H9 (cell line): ENCODE results near the gene OAS3. TPM values are rescaled to one million over a fixed set of nuclear protein-coding genes. Genes with fewer than 3 reads are reported as not detected.

Experiments
- DNase-seq: peaks from one replicate; pipeline ENCODE4 v3.0.0-alpha.2; 2017
- H2AFZ ChIP-seq: one replicate; pipeline ENCODE4 v1.6.1; 2013; ENCODE audit warnings: mild to moderate bottlenecking, low read length, control low read depth, moderate library complexity
- H2AK5ac ChIP-seq: 2 replicates; pipeline ENCODE4 v1.6.1; 2013; ENCODE audit warnings: low read length, control low read depth, mixed read lengths; ENCODE audit not compliant: insufficient read length
- H2BK120ac ChIP-seq: one replicate; pipeline ENCODE4 v1.6.1; 2013; ENCODE audit warnings: low read depth, mild to moderate bottlenecking, low read length, control low read depth, inconsistent platforms; ENCODE audit not compliant: poor library complexity, severe bottlenecking
- H2BK12ac ChIP-seq: 2 replicates; pipeline ENCODE4 v1.6.1; 2013; ENCODE audit warnings: low read length, control low read depth, mixed read lengths, low read depth; ENCODE audit not compliant: insufficient read length
- H2BK15ac ChIP-seq: 2 replicates; pipeline ENCODE4 v1.6.1; 2013; ENCODE audit warnings: low read depth, low read length, control low read depth
- H2BK20ac ChIP-seq: one replicate; pipeline ENCODE4 v1.6.1; 2013; ENCODE audit warnings: low read depth, mild to moderate bottlenecking, low read length, control low read depth, inconsistent platforms; ENCODE audit not compliant: poor library complexity, severe bottlenecking
- H2BK5ac ChIP-seq: 2 replicates; pipeline ENCODE4 v1.6.1; 2013; ENCODE audit warnings: low read length, control low read depth, mixed read lengths; ENCODE audit not compliant: insufficient read length
- H3K14ac ChIP-seq: 2 replicates; pipeline ENCODE4 v1.6.1; 2013; ENCODE audit warnings: low read length, control low read depth; ENCODE audit not compliant: insufficient read depth
- H3K18ac ChIP-seq: 2 replicates; pipeline ENCODE4 v1.6.1; 2013; ENCODE audit warnings: low read depth, mild to moderate bottlenecking, mixed read lengths, low read length, control low read depth; ENCODE audit not compliant: insufficient read length
- H3K23ac ChIP-seq: 2 replicates; pipeline ENCODE4 v1.6.1; 2013; ENCODE audit warnings: low read length, control low read depth, mixed read lengths, low read depth; ENCODE audit not compliant: insufficient read length
- H3K23me2 ChIP-seq: 2 replicates; pipeline ENCODE4 v1.6.1; 2013; ENCODE audit warnings: low read depth, mild to moderate bottlenecking, mixed read lengths, low read length, control low read depth; ENCODE audit not compliant: insufficient read length, poor library complexity, severe bottlenecking
- H3K27ac ChIP-seq: 2 replicates; pipeline ENCODE4 v1.5.1; 2013; ENCODE audit warnings: low read length, control low read depth, mixed read lengths, low read depth; ENCODE audit not compliant: insufficient read length
- H3K27me3 ChIP-seq: 2 replicates; pipeline ENCODE4 v1.6.1; 2013; ENCODE audit warnings: low read length, control low read depth, inconsistent platforms; ENCODE audit not compliant: insufficient read depth
- H3K4ac ChIP-seq: 2 replicates; pipeline ENCODE4 v1.6.1; 2013; ENCODE audit warnings: low read depth, mild to moderate bottlenecking, control low read depth, inconsistent platforms, low read length, moderate library complexity
- H3K4me1 ChIP-seq: 2 replicates; pipeline ENCODE4 v1.6.1; 2013; ENCODE audit warnings: low read length, control low read depth, inconsistent platforms; ENCODE audit not compliant: insufficient read depth
- H3K4me2 ChIP-seq: 2 replicates; pipeline ENCODE4 v1.6.1; 2013; ENCODE audit warnings: low read length, control low read depth, mixed read lengths; ENCODE audit not compliant: insufficient read length, insufficient read depth
- H3K56ac ChIP-seq: 2 replicates; pipeline ENCODE4 v1.6.1; 2013; ENCODE audit warnings: low read depth, mild to moderate bottlenecking, mixed read lengths, low read length, control low read depth; ENCODE audit not compliant: insufficient read length
- H3K79me1 ChIP-seq: 2 replicates; pipeline ENCODE4 v1.6.1; 2013; ENCODE audit warnings: low read depth, mild to moderate bottlenecking, moderate library complexity, low read length, control low read depth, inconsistent platforms; ENCODE audit not compliant: insufficient read depth, poor library complexity, severe bottlenecking
- H3K79me2 ChIP-seq: 2 replicates; pipeline ENCODE4 v1.6.1; 2013; ENCODE audit warnings: low read length, control low read depth, inconsistent platforms; ENCODE audit not compliant: insufficient read depth
- H3K9ac ChIP-seq: 2 replicates; pipeline ENCODE4 v1.6.1; 2013; ENCODE audit warnings: low read length, control low read depth, mixed read lengths; ENCODE audit not compliant: insufficient read length; ENCODE audit errors: extremely low read depth
- H3K9me3 ChIP-seq: one replicate; pipeline ENCODE4 v1.6.1; 2013; ENCODE audit warnings: low read depth, low read length, inconsistent platforms; ENCODE audit not compliant: control insufficient read depth
- H3T11ph ChIP-seq: one replicate; pipeline ENCODE4 v1.6.1; 2013; ENCODE audit warnings: mild to moderate bottlenecking, low read length, control low read depth, inconsistent platforms
- H4K20me1 ChIP-seq: one replicate; pipeline ENCODE4 v1.6.1; 2013; ENCODE audit not compliant: control insufficient read depth, insufficient read length, insufficient read depth
- H4K5ac ChIP-seq: 2 replicates; pipeline ENCODE4 v1.6.1; 2013; ENCODE audit warnings: low read depth, mild to moderate bottlenecking, mixed read lengths, low read length, control low read depth; ENCODE audit not compliant: insufficient read length
- H4K8ac ChIP-seq: replicated peaks from 2 replicates; pipeline ENCODE4 v1.6.1; 2013; ENCODE audit warnings: low read length, control low read depth, mixed read lengths, low read depth; ENCODE audit not compliant: insufficient read length
- H4K91ac ChIP-seq: 2 replicates; pipeline ENCODE4 v1.6.1; 2013; ENCODE audit warnings: low read depth, mild to moderate bottlenecking, moderate library complexity, mixed read lengths, low read length, control low read depth; ENCODE audit not compliant: insufficient read length
- H3K27ac Mint-ChIP-seq, 3 experiments: 2 replicates in 2 of 3; 3 replicates in 1 of 3; pipeline ENCODE4 v1.8.0; 2020 to 2021; ENCODE audit warnings: mixed read lengths in 3 of 3, mild to moderate bottlenecking in 1 of 3, moderate library complexity in 1 of 3
- H3K27me3 Mint-ChIP-seq: 2 replicates; pipeline ENCODE4 v1.8.0; 2021; ENCODE audit warnings: low read depth, mild to moderate bottlenecking, moderate library complexity, mixed read lengths
- H3K36me3 Mint-ChIP-seq, 3 experiments: 2 replicates in 2 of 3; 3 replicates in 1 of 3; pipeline ENCODE4 v1.8.0; 2020 to 2021; ENCODE audit warnings: low read depth in 3 of 3, mixed read lengths in 3 of 3; ENCODE audit not compliant: insufficient read depth in 1 of 3
- H3K4me1 Mint-ChIP-seq, 2 experiments: 2 replicates each; pipeline ENCODE4 v1.8.0; 2020; ENCODE audit warnings: mixed read lengths in 2 of 2
- H3K4me3 Mint-ChIP-seq, 2 experiments: 2 replicates in 1 of 2; 3 replicates in 1 of 2; pipeline ENCODE4 v1.8.0; 2020 to 2021; ENCODE audit warnings: mild to moderate bottlenecking in 2 of 2, mixed read lengths in 2 of 2, moderate library complexity in 1 of 2
- H3K9me3 Mint-ChIP-seq, 2 experiments: 2 replicates in 1 of 2; 3 replicates in 1 of 2; pipeline ENCODE4 v1.8.0; 2020; ENCODE audit warnings: mild to moderate bottlenecking in 2 of 2, mixed read lengths in 2 of 2, moderate library complexity in 1 of 2
- CTCF ChIP-seq: fragments of 200-600 bp; sonication (generic); conservative IDR thresholded peaks from 3 replicates; pipeline ENCODE4 v1.8.0; 2021; ENCODE audit warnings: antibody characterized with exemption, mild to moderate bottlenecking
- WGBS: extraction: QIAGEN DNeasy Blood & Tissue Kit; methylation state at CpG from one replicate; pipeline ENCODE4 v1.1.7; 2013; ENCODE audit warnings: missing lambda C conversion rate, low lambda C conversion rate, mixed read lengths; ENCODE audit not compliant: insufficient read length; ENCODE audit errors: extremely low coverage; 5-methylcytosine and 5-hydroxymethylcytosine counted together
- total RNA-seq: library from RNA; stranded (reverse); gene quantifications from 2 replicates; pipeline ENCODE4 v1.2.1, GENCODE V29; 2021

Gene OAS3
- total RNA-seq, 1 experiment from 2014 or later: 0.81 TPM

GRCh38 chr12:112962561-112962960 lies 24.3 kb downstream of the OAS3 start:
- Histone ChIP-seq H3K9me3 (no peaks in the 10 kb centered on the region), H3K14ac (peak overlapping the region; percentile 49; the same call in 1 of the 2 replicates), H2BK20ac (no peak overlapping the region), H3T11ph (no peak overlapping the region), H2BK5ac (no peak overlapping the region), H3K18ac (no peak overlapping the region), H4K91ac (no peak overlapping the region), H2AK5ac (no peak overlapping the region), H3K56ac (no peak overlapping the region), H3K23me2 (peaks cover 3% of the 10 kb centered on the region), H3K4ac (no peak overlapping the region), H3K4me1 (no peaks in the 10 kb centered on the region), H3K79me1 (no peaks in the 10 kb centered on the region), H3K27ac (no peak overlapping the region), H2BK12ac (no peak overlapping the region), H3K4me2 (no peak overlapping the region), H3K23ac (no peak overlapping the region), H2AFZ (no peak overlapping the region), H2BK120ac (no peak overlapping the region), H4K5ac (no peak overlapping the region), H3K9ac (no peak overlapping the region), H3K27me3 (no peaks in the 10 kb centered on the region), H3K79me2 (no peaks in the 10 kb centered on the region), H2BK15ac (no peak overlapping the region), H4K8ac (no peak overlapping the region), H4K20me1 (no peaks in the 10 kb centered on the region)
- H3K27ac Mint-ChIP-seq: peak overlapping the region in 1 of 3 experiments; percentile 75; a peak in 1 of 7 replicates
- TF ChIP-seq CTCF: no peak
- H3K4me3 Mint-ChIP-seq: no peak overlapping the region; a peak in 1 of 5 replicates
- H3K4me1 Mint-ChIP-seq: peaks cover 0 to 2% of the 10 kb centered on the region in 2 experiments; a peak in 1 of 4 replicates
- no CpG with 5 or more reads among the region's 7 CpGs for WGBS
- peaks cover 26% of the 10 kb centered on the region for H3K27me3 Mint-ChIP-seq
- H3K36me3 Mint-ChIP-seq: peaks cover 6 to 12% (median 10%) of the 10 kb centered on the region in 3 experiments; a peak in 5 of 7 replicates
- DNase-seq: no peak
- peaks cover 20 to 31% of the 10 kb centered on the region in 2 experiments for H3K9me3 Mint-ChIP-seq
